ENCODE data around the gene SEC16A. TPM values are rescaled to one million over a fixed set of nuclear protein-coding genes. Genes with fewer than 3 reads are reported as not detected.

The SEC16A gene
- total and polyA plus RNA-seq, 2 donors (not counting 3 experiments of a cell fraction or from before 2014, with no cell fraction given) = 34.5 to 80.6 TPM

- Histone ChIP-seq H3K27me3 (ENCODE audit: control insufficient read depth in 2 of 2, insufficient read depth in 2 of 2, low read length in 2 of 2) (no peaks in the 10 kb centered on the region), H3K9me1 (replicated peaks; ENCODE audit: control insufficient read depth, extremely low read depth, insufficient read depth, low read length) (no peaks in the 10 kb centered on the region), H3K9me3 (replicated peaks; ENCODE audit: control insufficient read depth, insufficient read depth, low read length) (no peaks in the 10 kb centered on the region), H3K9ac (replicated peaks; ENCODE audit: extremely low read depth, insufficient read depth, low read length) (no peak overlapping the region), H3K36me3 (ENCODE audit: control insufficient read depth in 2 of 2, extremely low read depth in 1 of 2, insufficient read depth in 2 of 2, low read length in 2 of 2) (peaks cover 0 to 19% of the 10 kb centered on the region in 2 experiments), H3K4me1 (ENCODE audit: control insufficient read depth, extremely low read depth, insufficient read depth, low read length) (peaks cover 9% of the 10 kb centered on the region), H3K4me2 (ENCODE audit: insufficient read depth, low read length) (no peak overlapping the region), H3K79me2 (ENCODE audit: control insufficient read depth, insufficient read depth, low read length) (peaks cover 16% of the 10 kb centered on the region), H3K27ac (ENCODE audit: insufficient read depth, low read depth, low read length) (no peak overlapping the region), H2AFZ (ENCODE audit: low read depth, low read length) (no peak overlapping the region), H4K20me1 (replicated peaks; ENCODE audit: control insufficient read depth, extremely low read depth, insufficient read depth, low read length) (no peaks in the 10 kb centered on the region), H3K4me3 (replicated peaks in 1 of 3; ENCODE audit: insufficient read depth in 1 of 3, low read depth in 1 of 3, low read length in 3 of 3) (no peak overlapping the region)
- POLR2A ChIA-PET = no interaction called here
- CTCF ChIA-PET = no interaction called here
- DNase-seq (ENCODE audit: low read depth, low spot score) (no peak), FAIRE-seq (no peak)
- BruUV-seq (replicated peaks) = no TSS peak
- dilution Hi-C loops (cut with MboI; ENCODE audit: extremely low pct_ligation_motif_present, low sequenced_read_pairs) (no loop called here), intact Hi-C loops (cut with micrococcal nuclease) (no loop called here)
- TF ChIP-seq POLR2AphosphoS5 (IDR thresholded peaks at IDR 0.05; ENCODE audit: insufficient read depth, low read depth, low read length) = no peak
- no peak for TF ChIP-seq FOS (IDR thresholded peaks at IDR 0.05; ENCODE audit: borderline replicate concordance, insufficient read depth, low read length)
- TF ChIP-seq MYC (IDR thresholded peaks at IDR 0.05; ENCODE audit: low read depth, low read length) = no peak
- no peak for TF ChIP-seq MAX (IDR thresholded peaks at IDR 0.05; ENCODE audit: insufficient read depth, insufficient read length)
- no peak for TF ChIP-seq JUN (IDR thresholded peaks at IDR 0.05; ENCODE audit: borderline replicate concordance, insufficient read depth, insufficient read length, low read depth)
- no peak for TF ChIP-seq CTCF (IDR thresholded peaks at IDR 0.05; ENCODE audit: extremely low read depth in 1 of 2, insufficient read depth in 1 of 2, low read depth in 1 of 2, low read length in 2 of 2)
- no peak for TF ChIP-seq POLR2A (IDR thresholded peaks at IDR 0.05; ENCODE audit: low read depth, low read length)
- no peak for TF ChIP-seq EZH2 (IDR thresholded peaks at IDR 0.05; ENCODE audit: borderline replicate concordance, low read depth, low read length, severe bottlenecking)
- no peak for TF ChIP-seq GATA2 (IDR thresholded peaks at IDR 0.05; ENCODE audit: insufficient read depth, insufficient read length, low read depth, low read length)
Measured at GRCh38 chr9:136403538-136403914, 79.3 kb downstream of the SEC16A start.

All from endothelial cell of umbilical vein (primary cell).